ENCODE measurements around the gene ADAMTS17.

DNA sequence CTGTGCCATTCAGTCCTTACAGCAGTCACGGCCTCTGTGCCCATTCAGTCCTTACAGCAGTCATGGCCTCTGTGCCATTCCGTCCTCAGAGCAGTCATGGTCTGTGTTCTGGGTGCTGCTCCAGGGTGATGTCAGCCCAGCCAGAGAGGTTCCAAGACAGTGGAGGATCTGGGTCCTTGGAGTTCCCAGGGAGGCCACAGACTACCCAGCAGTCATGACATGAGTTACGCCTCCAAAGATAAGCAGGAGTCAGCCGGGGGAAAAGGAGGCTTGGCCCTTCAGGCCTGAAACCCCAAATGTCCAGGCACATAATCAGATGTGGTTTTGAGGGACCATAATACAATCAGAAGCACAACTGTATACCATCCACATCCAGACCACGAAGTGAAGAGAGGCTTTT, 115.7 kb downstream of the ADAMTS17 start:
- TF ChIP-seq, protein P1, sequence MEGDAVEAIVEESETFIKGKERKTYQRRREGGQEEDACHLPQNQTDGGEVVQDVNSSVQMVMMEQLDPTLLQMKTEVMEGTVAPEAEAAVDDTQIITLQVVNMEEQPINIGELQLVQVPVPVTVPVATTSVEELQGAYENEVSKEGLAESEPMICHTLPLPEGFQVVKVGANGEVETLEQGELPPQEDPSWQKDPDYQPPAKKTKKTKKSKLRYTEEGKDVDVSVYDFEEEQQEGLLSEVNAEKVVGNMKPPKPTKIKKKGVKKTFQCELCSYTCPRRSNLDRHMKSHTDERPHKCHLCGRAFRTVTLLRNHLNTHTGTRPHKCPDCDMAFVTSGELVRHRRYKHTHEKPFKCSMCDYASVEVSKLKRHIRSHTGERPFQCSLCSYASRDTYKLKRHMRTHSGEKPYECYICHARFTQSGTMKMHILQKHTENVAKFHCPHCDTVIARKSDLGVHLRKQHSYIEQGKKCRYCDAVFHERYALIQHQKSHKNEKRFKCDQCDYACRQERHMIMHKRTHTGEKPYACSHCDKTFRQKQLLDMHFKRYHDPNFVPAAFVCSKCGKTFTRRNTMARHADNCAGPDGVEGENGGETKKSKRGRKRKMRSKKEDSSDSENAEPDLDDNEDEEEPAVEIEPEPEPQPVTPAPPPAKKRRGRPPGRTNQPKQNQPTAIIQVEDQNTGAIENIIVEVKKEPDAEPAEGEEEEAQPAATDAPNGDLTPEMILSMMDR (conservative IDR thresholded peaks at IDR 0.05; ENCODE audit: low read depth, low read length) = no peak
- no peak for TF ChIP-seq EZH2 (IDR thresholded peaks at IDR 0.05; ENCODE audit: borderline replicate concordance, low read depth, low read length, poor library complexity, severe bottlenecking)
